DND-41 (cell line): Measurements from ENCODE around the gene PUSL1.

Experiments
- EZH2 ChIP-seq: IDR thresholded peaks from 3 replicates; pipeline ENCODE4 v1.6.1; 2012; ENCODE audit warnings: borderline replicate concordance, low read depth, mild to moderate bottlenecking, moderate library complexity, low read length, inconsistent platforms; ENCODE audit not compliant: severe bottlenecking
- TF ChIP-seq, protein P1 (sequence below): IDR thresholded peaks from 2 replicates; pipeline ENCODE4 v1.5.1; 2012; ENCODE audit warnings: borderline replicate concordance, low read length, moderate library complexity, mild to moderate bottlenecking; ENCODE audit not compliant: poor library complexity, severe bottlenecking; ENCODE audit errors: extremely low read depth

DNA sequence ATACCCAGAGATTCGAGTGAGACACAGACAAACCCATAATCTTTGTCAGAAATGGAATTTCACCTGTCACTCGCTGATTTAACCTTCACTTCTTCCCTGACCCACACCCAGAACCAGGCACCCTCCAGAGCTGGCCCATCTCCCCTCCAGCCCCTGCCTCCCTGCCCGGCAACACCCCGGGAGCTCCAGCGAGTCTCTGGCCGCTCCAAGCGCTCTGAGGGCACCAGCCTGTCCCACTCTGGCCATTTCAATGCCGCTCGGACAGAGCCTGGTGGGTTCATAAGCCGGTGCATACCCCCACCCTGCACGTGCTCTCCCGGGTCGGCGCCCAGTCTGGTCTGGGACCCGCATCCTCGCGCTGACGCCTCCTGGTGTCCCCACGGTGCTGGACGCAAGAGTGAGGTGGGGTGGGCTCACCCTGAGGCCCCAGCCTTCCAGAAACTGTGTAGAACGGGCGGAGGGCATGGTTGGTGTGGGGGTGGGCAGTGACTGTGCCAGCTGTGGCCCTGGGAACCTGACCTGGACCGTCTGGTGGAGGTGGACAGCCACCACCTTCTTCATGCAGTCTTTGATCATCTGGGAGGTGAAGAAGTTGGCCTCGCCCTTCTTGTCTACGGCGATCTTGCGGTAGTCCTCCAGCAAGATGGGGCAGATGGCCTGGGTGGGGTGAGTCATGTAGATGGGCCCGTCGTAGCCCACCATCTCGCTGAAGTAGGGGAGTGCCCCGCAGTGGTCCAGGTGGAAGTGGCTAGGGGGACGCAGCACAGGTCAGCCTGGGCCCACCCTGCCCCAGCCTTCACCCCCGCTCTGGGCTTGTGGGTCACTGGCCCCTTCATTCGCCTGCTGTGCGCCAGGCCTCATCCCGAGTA, 10.6 kb downstream of the PUSL1 start:
- TF ChIP-seq, protein P1, sequence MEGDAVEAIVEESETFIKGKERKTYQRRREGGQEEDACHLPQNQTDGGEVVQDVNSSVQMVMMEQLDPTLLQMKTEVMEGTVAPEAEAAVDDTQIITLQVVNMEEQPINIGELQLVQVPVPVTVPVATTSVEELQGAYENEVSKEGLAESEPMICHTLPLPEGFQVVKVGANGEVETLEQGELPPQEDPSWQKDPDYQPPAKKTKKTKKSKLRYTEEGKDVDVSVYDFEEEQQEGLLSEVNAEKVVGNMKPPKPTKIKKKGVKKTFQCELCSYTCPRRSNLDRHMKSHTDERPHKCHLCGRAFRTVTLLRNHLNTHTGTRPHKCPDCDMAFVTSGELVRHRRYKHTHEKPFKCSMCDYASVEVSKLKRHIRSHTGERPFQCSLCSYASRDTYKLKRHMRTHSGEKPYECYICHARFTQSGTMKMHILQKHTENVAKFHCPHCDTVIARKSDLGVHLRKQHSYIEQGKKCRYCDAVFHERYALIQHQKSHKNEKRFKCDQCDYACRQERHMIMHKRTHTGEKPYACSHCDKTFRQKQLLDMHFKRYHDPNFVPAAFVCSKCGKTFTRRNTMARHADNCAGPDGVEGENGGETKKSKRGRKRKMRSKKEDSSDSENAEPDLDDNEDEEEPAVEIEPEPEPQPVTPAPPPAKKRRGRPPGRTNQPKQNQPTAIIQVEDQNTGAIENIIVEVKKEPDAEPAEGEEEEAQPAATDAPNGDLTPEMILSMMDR: no peak
- no peak for TF ChIP-seq EZH2
